Liver (tissue), 9 donors: Measurements from ENCODE around the gene STX5. TPM values are rescaled to one million over a fixed set of nuclear protein-coding genes. Genes with fewer than 3 reads are reported as not detected.

Experiments used
- DNase-seq: peaks from one replicate; pipeline ENCODE4 v3.0.0-alpha.2; 2017; ENCODE audit warnings: low spot score
- H3K27ac ChIP-seq, 2 donors: one replicate each; pipeline ENCODE4 v1.7.0; 2013; ENCODE audit warnings: inconsistent platforms in 2 of 2, low read length in 2 of 2, control low read depth in 1 of 2, low read depth in 1 of 2, mild to moderate bottlenecking in 1 of 2
- H3K27me3 ChIP-seq, 4 donors: one replicate each; pipeline versions ENCODE4 v1.6.1 to v1.7.0; 2013; ENCODE audit warnings: low read length in 3 of 4, inconsistent platforms in 1 of 4, mild to moderate bottlenecking in 1 of 4, moderate library complexity in 1 of 4; ENCODE audit not compliant: control insufficient read depth in 4 of 4, insufficient read depth in 4 of 4
- H3K36me3 ChIP-seq, 4 donors: one replicate each; pipeline versions ENCODE4 v1.6.1 to v1.7.0; 2013; ENCODE audit warnings: low read length in 3 of 4, mild to moderate bottlenecking in 3 of 4, low read depth in 1 of 4, moderate library complexity in 1 of 4; ENCODE audit not compliant: control insufficient read depth in 4 of 4, insufficient read depth in 3 of 4
- H3K4me1 ChIP-seq, 4 donors: one replicate each; pipeline versions ENCODE4 v1.6.1 to v1.7.0; 2013; ENCODE audit warnings: low read length in 3 of 4, mild to moderate bottlenecking in 3 of 4, moderate library complexity in 1 of 4; ENCODE audit not compliant: control insufficient read depth in 4 of 4, insufficient read depth in 4 of 4
- H3K4me3 ChIP-seq, 3 donors: one replicate each; pipeline versions ENCODE4 v1.6.1 to v1.7.0; 2013; ENCODE audit warnings: low read length in 3 of 3, control low read depth in 1 of 3, low read depth in 1 of 3, mild to moderate bottlenecking in 1 of 3
- H3K9ac ChIP-seq, 2 donors: one replicate each; pipeline ENCODE4 v1.7.0; 2013; ENCODE audit warnings: low read length in 2 of 2, mild to moderate bottlenecking in 2 of 2, moderate library complexity in 2 of 2, control low read depth in 1 of 2, low read depth in 1 of 2
- H3K9me3 ChIP-seq, 4 donors: one replicate each; pipeline versions ENCODE4 v1.6.1 to v1.7.0; 2013; ENCODE audit warnings: low read length in 3 of 4; ENCODE audit not compliant: control insufficient read depth in 4 of 4
- EGR1 ChIP-seq, 2 donors: IDR thresholded peaks; 2 replicates each; pipeline ENCODE4 v1.6.1; 2016 to 2018; ENCODE audit warnings: antibody characterized with exemption in 2 of 2, low read depth in 2 of 2
- FOXA1 ChIP-seq: IDR thresholded peaks from 2 replicates; pipeline ENCODE4 v1.6.1; 2016; ENCODE audit warnings: antibody characterized with exemption
- FOXA2 ChIP-seq: IDR thresholded peaks from 2 replicates; pipeline ENCODE4 v1.6.1; 2016; ENCODE audit warnings: antibody characterized with exemption
- GABPA ChIP-seq, 2 donors: IDR thresholded peaks in 1 of 2; conservative IDR thresholded peaks in 1 of 2; 2 replicates each; pipeline ENCODE4 v1.6.1; 2016; ENCODE audit warnings: antibody characterized with exemption in 2 of 2, mild to moderate bottlenecking in 1 of 2, moderate library complexity in 1 of 2
- HNF4A ChIP-seq, 2 donors: conservative IDR thresholded peaks; 2 replicates each; pipeline ENCODE4 v1.6.1; 2016; ENCODE audit warnings: antibody characterized with exemption in 2 of 2, mild to moderate bottlenecking in 2 of 2
- HNF4G ChIP-seq: IDR thresholded peaks from 2 replicates; pipeline ENCODE4 v1.6.1; 2016; ENCODE audit warnings: antibody characterized with exemption
- JUND ChIP-seq, 2 donors: IDR thresholded peaks; 2 replicates each; pipeline ENCODE4 v1.6.1; 2016; ENCODE audit warnings: antibody characterized with exemption in 2 of 2
- NR2F2 ChIP-seq: IDR thresholded peaks from 2 replicates; pipeline ENCODE4 v1.6.1; 2016; ENCODE audit warnings: antibody characterized with exemption
- RAD21 ChIP-seq, 2 donors: IDR thresholded peaks; 2 replicates each; pipeline ENCODE4 v1.6.1; 2016; ENCODE audit warnings: antibody characterized with exemption in 2 of 2, mild to moderate bottlenecking in 2 of 2
- RXRA ChIP-seq, 2 donors: IDR thresholded peaks; 2 replicates each; pipeline ENCODE4 v1.6.1; 2017 to 2018; ENCODE audit warnings: antibody characterized with exemption in 2 of 2, mild to moderate bottlenecking in 1 of 2
- SP1 ChIP-seq: IDR thresholded peaks from 2 replicates; pipeline ENCODE4 v1.6.1; 2018; ENCODE audit warnings: antibody characterized with exemption, mild to moderate bottlenecking
- TAF1 ChIP-seq: conservative IDR thresholded peaks from 2 replicates; pipeline ENCODE4 v1.6.1; 2016; ENCODE audit warnings: antibody characterized with exemption, mild to moderate bottlenecking
- YY1 ChIP-seq: IDR thresholded peaks from 2 replicates; pipeline ENCODE4 v1.6.1; 2016; ENCODE audit warnings: antibody characterized with exemption, mild to moderate bottlenecking
- WGBS: extraction: QIAGEN DNeasy Blood & Tissue Kit; methylation state at CpG from one replicate; pipeline ENCODE4 v1.1.7; 2013; 5-methylcytosine and 5-hydroxymethylcytosine counted together
- polyA plus RNA-seq, 2 donors: library from polyadenylated mRNA; stranded (reverse) in 1 of 2; unstranded in 1 of 2; fragments of 200-250 nt in 1 of 2; fragments of >200 nt in 1 of 2; fragmentation: Nextera tagmentation in 1 of 2; extraction: Ambion mirVana in 1 of 2; gene quantifications; one replicate each; pipeline versions ENCODE4 v1.2.1 to v1.2.3, GENCODE V29; 2013 to 2015
- total RNA-seq, 2 donors: library from RNA; depleted of rRNA; stranded (reverse); fragments of >200 nt; gene quantifications; one replicate each; pipeline ENCODE4 v1.2.3, GENCODE V29; 2014
- TF ChIP-seq, protein P1 (sequence below): IDR thresholded peaks from 2 replicates; pipeline ENCODE4 v1.6.1; 2016; ENCODE audit warnings: antibody characterized with exemption, mild to moderate bottlenecking
- TF ChIP-seq, protein P2 (sequence below): IDR thresholded peaks from 2 replicates; pipeline ENCODE4 v1.6.1; 2016; ENCODE audit warnings: antibody characterized with exemption
- TF ChIP-seq, protein P3 (sequence below): IDR thresholded peaks from 2 replicates; pipeline ENCODE4 v1.6.1; 2016; ENCODE audit warnings: antibody characterized with exemption
- TF ChIP-seq, protein P4 (sequence below): IDR thresholded peaks from 2 replicates; pipeline ENCODE4 v1.6.1; 2016; ENCODE audit warnings: antibody characterized with exemption
- TF ChIP-seq, protein P5 (sequence below): fragments of 150-350 bp; IDR thresholded peaks from 2 replicates; pipeline ENCODE4 v1.5.1; 2017; ENCODE audit warnings: improper control_type of control experiment, low read depth, low read length; ENCODE audit not compliant: missing input control
- donor health status: healthy.
- donor health status: healthy.
- donor health status: healthy.
- donor health status: healthy.
- donor health status: healthy.

The STX5 gene
- total and polyA plus RNA-seq, 4 donors: 13.6 to 34.1 (median 26.1) TPM

DNA sequence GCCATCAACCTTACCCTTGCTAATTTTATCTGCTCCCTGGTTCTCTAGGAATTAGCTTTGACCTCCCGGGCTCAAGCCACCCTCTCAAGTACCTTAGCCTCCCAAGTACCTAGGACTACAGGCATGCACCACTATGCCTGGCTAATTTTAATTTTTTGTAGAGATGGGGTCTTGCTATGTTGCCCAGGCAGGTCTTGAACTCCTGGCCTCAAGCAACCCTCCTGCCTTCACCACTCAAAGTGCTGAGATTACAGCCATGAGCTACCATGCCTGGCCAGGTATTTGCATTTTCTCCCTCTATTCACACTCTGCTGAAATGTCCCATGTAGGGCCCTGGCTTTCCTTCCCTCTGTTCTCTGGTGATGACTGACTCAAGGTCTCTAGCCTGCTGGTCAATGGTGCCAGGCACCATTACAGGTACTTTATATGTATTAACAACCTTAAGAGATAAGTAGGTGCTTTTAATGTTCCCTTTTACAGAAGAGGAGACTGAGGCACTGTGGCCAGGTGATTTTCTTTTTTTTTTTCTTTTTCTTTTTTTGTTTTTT is 16.0 kb upstream of the STX5 start (continued):
- TF ChIP-seq, protein P1, sequence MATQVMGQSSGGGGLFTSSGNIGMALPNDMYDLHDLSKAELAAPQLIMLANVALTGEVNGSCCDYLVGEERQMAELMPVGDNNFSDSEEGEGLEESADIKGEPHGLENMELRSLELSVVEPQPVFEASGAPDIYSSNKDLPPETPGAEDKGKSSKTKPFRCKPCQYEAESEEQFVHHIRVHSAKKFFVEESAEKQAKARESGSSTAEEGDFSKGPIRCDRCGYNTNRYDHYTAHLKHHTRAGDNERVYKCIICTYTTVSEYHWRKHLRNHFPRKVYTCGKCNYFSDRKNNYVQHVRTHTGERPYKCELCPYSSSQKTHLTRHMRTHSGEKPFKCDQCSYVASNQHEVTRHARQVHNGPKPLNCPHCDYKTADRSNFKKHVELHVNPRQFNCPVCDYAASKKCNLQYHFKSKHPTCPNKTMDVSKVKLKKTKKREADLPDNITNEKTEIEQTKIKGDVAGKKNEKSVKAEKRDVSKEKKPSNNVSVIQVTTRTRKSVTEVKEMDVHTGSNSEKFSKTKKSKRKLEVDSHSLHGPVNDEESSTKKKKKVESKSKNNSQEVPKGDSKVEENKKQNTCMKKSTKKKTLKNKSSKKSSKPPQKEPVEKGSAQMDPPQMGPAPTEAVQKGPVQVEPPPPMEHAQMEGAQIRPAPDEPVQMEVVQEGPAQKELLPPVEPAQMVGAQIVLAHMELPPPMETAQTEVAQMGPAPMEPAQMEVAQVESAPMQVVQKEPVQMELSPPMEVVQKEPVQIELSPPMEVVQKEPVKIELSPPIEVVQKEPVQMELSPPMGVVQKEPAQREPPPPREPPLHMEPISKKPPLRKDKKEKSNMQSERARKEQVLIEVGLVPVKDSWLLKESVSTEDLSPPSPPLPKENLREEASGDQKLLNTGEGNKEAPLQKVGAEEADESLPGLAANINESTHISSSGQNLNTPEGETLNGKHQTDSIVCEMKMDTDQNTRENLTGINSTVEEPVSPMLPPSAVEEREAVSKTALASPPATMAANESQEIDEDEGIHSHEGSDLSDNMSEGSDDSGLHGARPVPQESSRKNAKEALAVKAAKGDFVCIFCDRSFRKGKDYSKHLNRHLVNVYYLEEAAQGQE: no peak
- TF ChIP-seq GABPA (IDR thresholded peaks at IDR 0.05 in 1 of 2, conservative IDR thresholded peaks at IDR 0.05 in 1 of 2) (no peak), HNF4A (conservative IDR thresholded peaks at IDR 0.05) (no peak), RXRA (IDR thresholded peaks at IDR 0.05) (no peak)

DNA sequence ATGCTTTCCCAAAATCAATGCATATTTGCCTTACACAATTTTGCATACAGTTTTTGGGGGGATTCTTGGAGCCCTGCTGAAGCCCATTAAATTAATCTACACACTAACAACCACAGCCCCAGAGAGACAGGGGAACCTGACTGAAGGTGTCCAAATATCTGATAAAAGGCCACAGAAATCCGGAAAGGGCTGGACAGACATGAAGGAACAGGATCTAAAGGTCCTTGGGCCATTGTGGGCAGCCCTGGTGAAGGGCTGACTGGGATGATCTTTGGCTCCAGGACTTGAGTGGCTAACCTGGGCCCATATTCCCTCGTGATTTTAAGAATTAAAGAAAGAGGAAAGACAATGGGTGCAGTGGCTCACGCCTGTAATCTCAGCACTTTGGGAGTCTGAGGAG is 14.3 kb upstream of the STX5 start:
- no peak for TF ChIP-seq FOXA1
- TF ChIP-seq NR2F2: no peak
- no peak for TF ChIP-seq JUND (IDR thresholded peaks at IDR 0.05)
- TF ChIP-seq, protein P2, sequence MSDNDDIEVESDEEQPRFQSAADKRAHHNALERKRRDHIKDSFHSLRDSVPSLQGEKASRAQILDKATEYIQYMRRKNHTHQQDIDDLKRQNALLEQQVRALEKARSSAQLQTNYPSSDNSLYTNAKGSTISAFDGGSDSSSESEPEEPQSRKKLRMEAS: no peak
- TF ChIP-seq, protein P3, sequence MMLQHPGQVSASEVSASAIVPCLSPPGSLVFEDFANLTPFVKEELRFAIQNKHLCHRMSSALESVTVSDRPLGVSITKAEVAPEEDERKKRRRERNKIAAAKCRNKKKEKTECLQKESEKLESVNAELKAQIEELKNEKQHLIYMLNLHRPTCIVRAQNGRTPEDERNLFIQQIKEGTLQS: no peak
- TF ChIP-seq FOXA2: no peak
- TF ChIP-seq RAD21 (IDR thresholded peaks at IDR 0.05): no peak
- no peak for TF ChIP-seq TAF1
- TF ChIP-seq HNF4A (conservative IDR thresholded peaks at IDR 0.05): no peak
- TF ChIP-seq, protein P4, sequence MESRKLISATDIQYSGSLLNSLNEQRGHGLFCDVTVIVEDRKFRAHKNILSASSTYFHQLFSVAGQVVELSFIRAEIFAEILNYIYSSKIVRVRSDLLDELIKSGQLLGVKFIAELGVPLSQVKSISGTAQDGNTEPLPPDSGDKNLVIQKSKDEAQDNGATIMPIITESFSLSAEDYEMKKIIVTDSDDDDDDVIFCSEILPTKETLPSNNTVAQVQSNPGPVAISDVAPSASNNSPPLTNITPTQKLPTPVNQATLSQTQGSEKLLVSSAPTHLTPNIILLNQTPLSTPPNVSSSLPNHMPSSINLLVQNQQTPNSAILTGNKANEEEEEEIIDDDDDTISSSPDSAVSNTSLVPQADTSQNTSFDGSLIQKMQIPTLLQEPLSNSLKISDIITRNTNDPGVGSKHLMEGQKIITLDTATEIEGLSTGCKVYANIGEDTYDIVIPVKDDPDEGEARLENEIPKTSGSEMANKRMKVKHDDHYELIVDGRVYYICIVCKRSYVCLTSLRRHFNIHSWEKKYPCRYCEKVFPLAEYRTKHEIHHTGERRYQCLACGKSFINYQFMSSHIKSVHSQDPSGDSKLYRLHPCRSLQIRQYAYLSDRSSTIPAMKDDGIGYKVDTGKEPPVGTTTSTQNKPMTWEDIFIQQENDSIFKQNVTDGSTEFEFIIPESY: no peak
- no peak for TF ChIP-seq SP1
- no peak for TF ChIP-seq EGR1 (IDR thresholded peaks at IDR 0.05; ENCODE audit: low read depth in 2 of 2)
- TF ChIP-seq RXRA (IDR thresholded peaks at IDR 0.05): no peak
- TF ChIP-seq, protein P1: no peak
- TF ChIP-seq GABPA (IDR thresholded peaks at IDR 0.05 in 1 of 2, conservative IDR thresholded peaks at IDR 0.05 in 1 of 2): no peak
- TF ChIP-seq, protein P5, sequence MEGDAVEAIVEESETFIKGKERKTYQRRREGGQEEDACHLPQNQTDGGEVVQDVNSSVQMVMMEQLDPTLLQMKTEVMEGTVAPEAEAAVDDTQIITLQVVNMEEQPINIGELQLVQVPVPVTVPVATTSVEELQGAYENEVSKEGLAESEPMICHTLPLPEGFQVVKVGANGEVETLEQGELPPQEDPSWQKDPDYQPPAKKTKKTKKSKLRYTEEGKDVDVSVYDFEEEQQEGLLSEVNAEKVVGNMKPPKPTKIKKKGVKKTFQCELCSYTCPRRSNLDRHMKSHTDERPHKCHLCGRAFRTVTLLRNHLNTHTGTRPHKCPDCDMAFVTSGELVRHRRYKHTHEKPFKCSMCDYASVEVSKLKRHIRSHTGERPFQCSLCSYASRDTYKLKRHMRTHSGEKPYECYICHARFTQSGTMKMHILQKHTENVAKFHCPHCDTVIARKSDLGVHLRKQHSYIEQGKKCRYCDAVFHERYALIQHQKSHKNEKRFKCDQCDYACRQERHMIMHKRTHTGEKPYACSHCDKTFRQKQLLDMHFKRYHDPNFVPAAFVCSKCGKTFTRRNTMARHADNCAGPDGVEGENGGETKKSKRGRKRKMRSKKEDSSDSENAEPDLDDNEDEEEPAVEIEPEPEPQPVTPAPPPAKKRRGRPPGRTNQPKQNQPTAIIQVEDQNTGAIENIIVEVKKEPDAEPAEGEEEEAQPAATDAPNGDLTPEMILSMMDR: no peak
- no peak for TF ChIP-seq YY1
- no peak for TF ChIP-seq HNF4G
- H3K9me3 ChIP-seq: no peaks in the 10 kb centered on the region
- H3K4me1 ChIP-seq: peaks cover 0 to 9% (median 6%) of the 10 kb centered on the region in 4 donors
- WGBS: 88% methylated on average over 3 of the region's 3 CpGs
- H3K9ac ChIP-seq: no peak overlapping the region
- H3K36me3 ChIP-seq: no peaks in the 10 kb centered on the region
- H3K4me3 ChIP-seq: no peak overlapping the region
- no peak for DNase-seq
- no peak overlapping the region for H3K27ac ChIP-seq
- H3K27me3 ChIP-seq: no peaks in the 10 kb centered on the region
